ENCODE measurements around the gene PAM.

GRCh38 chr5:102834438-102834964, 79.4 kb downstream of the PAM start:
- TF ChIP-seq CTCF (IDR thresholded peaks at IDR 0.05; ENCODE audit: insufficient read depth, low read length, poor library complexity, severe bottlenecking) (no peak), EZH2phosphoT487 (conservative IDR thresholded peaks at IDR 0.05; ENCODE audit: low read length) (no peak)
